Measurements from ENCODE around the gene TANGO6.

Gene TANGO6

DNA sequence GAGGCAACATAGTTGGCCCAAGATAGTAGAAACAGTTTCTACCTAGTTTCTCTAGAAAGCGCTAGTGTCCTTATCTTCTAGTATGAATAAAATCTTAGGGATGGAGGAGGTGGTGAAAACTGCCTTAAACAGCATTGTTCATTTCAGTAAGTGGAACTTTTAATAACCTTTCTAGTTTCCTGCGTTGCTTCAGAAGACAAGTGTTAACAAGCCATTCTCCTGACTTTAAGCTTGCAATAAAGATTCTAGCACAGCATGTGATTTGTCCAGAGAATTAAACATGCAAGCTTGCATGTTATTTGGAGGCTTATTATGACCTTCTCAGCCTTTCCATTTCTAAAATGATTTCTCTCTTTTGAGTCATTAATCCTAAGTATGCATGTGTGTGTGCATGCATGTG is 72.3 kb downstream of the TANGO6 start:
- no peak for DNase-seq

DNA sequence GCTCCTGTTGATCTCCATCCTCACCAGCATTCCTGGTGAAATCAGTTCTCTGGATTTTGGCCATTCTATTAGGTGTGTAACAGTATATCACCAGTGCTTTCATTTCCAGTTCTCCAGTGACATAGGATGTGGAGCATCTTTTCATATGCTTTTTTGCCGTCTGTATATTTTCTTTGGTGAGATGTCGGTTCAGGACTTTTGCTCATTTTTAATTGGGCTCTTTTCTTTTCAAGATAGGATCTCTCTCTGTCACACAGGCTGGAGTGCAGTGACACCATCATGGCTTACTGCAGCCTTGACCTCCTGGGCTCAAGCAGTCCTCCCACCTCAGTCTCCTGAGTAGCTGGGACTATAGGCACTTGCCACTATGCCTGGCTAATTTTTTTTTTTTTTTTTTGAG is 74.2 kb downstream of the TANGO6 start:
- DNase-seq = no peak

DNA sequence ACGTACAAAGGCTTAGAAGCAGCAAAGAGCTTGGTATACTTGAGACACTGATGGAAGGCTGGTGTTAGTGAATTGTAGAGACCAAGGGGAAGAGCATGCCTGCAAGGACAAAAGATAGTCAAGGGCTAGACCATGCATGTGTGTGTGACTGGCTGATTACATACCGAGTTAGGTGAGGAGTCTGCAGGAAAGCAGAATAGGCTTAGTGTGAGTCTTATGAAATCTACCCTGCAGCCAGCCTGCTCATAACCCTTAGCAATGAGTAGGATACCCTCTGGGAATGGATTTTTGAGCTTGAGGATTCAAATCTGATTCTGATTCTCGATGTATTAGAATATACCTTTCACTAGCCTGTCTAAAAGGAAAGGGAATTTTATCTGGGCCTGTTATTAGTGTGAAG is 77.0 kb downstream of the TANGO6 start:
- no peak for DNase-seq

DNA sequence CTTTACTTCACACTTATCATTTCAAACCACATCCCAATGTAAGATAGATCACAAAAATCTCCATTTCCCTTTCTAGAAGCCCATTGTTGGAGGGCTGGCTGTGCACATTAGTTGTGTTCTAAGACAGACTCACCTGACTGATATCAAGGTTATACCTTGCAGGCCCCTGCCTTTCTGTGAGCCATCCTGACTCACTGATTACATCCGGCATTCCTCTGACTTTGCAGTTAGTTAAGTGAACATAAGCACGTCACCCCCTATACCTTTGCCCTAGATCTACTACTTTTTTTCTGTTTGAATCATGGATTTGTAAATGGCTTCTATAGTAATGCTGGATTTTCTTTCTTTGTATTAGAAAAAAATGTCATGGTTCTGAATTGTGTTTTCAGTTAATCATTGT is 78.3 kb downstream of the TANGO6 start:
- no peak for DNase-seq

DNA sequence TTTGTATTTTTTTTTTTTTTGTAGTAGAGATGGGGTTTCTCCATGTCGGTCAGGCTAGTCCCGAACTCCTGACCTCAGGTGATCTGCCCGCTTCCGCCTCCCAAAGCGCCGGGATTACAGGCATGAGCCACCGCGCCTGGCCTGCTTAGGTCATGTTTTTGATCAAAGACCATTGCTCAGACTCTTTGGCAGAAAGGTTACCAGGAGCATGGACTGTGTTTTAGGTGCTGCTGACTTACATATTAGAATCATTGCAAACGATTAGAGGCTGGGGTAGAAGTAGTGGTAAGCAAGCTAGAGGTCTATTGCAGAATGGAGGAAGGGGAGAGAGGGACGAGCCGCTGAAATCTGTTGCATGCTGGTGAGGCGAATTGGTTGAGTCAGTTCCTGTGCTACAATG is 79.8 kb downstream of the TANGO6 start:
- no peak for DNase-seq

DNA sequence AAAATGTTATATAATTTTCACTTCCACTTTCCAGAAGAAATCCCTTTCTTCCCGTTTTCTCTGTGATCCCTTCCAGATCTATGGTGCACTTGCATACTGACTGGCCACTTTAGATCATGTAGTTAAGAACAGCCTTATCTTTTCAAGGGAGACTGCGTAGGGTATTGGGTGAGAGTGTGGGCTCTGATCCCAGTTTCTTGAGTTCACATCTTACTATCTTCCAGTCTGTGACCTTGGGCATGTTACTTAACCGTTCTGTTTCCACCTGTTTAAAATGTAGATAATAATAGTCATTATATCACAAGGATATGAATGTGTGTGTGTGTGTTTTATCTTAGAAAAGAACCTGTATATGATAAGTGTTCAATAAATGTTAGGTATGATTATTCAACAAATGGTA is 83.7 kb downstream of the TANGO6 start:
- DNase-seq = no peak

DNA sequence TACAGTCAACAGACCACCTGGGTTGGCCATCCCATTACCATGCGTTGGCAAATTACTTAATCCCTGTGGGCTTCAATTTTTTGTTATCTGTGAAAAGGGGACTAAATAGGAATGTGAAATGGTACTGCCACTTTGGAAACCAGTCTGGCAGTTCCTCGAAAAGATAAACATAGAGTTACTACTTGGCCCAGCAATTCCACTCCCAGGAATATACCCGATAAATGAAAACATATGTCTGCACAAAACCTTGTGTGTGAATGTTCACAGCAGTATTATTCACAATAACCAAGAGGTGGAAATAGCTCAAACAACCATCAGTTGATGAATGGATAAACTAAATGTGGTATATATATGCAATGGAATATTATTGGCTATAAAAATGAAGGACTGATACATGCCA is 87.9 kb downstream of the TANGO6 start:
- no peak for DNase-seq

DNA sequence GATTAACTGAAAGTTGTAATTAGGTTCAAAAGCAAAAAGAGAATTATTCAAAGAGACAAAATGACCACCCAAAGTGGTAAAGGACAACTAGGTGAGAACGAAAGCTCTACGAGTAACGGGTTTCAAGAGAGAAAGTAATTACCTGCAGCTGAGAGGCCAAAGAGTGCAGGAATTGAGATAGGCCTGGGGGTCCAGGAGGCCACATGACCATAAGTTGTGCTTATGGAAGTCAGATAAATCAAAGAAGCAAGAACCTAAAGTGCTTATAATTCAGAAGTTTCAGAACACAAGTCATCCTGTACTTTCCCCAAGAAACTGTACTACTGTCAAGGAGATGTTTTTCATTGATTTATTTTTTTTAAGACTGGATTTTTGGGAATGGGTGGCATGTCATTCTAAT is 91.1 kb downstream of the TANGO6 start:
- DNase-seq = no peak

DNA sequence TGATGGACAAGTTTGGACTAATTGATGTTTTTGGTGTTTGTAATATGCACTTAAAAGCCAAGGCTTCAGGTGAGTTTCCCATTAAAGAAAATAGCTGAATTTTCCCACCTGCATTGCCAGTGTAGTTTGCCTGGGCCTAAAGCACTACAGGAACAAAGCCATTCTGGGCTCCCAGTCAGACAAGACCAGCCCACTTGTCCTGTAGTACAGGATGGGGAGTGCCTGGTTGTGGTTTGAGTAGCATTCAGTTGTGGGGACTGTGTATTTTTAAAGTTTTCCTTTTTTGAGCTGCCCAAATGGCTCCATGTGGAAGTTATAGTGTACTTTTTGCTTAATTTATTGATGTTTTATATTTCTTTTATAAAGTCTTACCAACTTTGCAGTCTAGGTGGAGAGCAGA is 91.7 kb downstream of the TANGO6 start:
- no peak for DNase-seq

DNA sequence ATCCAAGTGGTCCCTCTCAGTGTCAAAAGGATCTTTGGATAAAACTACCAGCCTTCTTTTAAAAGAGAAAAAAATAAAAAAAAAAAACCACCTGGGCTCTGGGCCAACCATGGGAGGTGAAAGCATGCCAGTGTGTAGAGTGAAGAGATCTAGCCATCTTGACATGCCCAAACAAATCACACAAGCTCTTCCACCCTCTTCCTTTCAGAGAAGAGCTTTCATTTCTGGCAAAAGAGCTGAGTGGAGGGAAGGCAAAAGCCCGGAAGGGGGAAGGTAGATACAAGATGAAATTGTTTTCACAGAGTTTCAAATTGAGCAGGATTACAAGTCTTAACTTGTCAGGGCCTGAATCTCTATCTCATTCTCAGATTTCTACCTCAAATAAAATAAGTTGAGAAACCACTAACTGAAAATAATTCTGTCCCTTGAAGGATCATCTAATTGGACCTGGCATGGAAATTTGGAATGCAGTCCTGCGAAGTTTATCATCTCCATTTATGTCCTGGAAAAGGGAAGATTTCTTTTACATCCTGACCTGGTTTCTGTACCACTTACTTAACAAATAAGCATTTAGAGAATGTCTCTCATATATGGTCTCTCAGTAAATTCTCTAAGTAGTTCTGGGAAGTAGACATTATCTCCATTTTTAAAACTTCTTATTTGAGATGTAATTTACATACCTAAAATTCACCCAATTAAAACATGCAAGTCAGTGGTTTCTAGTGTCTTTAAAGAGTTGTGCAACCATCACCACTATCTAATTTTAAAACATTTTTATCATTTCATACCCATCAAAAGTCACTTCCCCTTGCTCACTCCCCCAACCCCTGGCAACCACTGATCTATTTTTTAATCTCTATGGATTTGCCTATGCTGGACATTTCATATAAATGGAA is 93.7 kb downstream of the TANGO6 start:
- DNase-seq = no peak

DNA sequence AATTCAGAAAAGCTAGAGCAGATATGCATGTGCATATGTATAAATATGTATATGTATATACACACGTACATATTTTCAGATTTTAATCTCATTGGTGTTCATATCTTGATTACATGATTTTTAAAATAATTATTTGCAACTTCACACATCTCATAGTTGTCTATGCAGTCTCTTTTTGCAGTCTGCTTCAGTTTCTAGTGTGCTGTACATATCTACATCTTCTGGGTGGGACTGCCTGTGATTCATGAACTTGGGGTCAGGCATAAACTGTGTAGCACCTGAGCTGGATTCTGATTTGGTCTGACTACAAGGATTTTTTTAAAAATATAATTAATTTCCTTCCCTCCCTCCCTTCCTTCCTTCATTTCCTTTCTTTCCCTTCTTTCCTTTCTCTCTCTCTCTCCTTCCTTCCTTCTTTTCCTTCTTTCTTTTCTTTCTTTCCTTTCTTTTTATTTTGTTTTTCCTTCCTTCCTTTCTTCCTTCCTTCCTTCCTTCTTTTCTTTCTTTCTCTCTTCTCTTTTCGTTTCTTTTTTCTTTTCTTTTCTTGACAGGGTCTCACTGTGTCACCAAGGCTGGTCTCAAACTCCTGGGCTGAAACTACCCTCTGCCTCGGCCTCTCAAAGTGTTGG is 96.5 kb downstream of the TANGO6 start:
- no peak for DNase-seq

DNA sequence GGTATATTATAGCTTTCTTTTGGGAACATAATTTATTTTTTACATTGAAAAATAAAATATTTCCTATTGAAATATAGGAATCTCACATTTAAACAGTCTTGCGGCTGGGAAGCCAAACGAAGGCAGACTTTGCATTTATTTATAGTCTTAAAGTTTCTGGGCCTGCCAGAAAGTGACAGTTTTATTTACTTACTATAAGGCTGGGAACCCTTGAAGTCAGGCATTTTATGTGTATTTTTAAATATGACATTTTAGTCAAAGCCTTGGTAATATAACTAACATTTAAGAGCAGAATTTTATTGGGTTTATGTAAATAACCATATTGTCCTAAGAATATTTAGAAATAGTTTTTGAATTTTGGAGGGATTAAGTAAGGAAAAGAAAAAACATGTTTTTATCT is 97.5 kb downstream of the TANGO6 start:
- no peak for DNase-seq

DNA sequence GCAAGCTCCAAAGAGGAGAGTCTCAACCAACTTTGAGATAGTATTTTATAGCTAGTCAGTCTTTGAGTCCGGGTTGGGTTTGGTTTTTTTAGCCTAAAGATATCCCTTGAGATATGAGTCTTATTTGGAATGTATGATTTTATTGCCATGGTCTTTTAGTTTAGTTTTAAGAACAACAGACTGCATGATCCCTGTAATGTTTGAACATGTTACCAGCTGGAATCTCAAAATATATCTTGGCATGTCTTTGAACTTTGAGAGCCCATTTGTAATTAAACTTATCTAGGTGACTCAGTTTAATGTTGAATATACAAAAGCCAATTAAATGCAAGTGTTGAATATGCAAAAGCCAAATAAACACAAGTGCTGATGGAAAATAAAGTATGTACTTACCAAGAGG is 100.6 kb downstream of the TANGO6 start:
- no peak for DNase-seq

DNA sequence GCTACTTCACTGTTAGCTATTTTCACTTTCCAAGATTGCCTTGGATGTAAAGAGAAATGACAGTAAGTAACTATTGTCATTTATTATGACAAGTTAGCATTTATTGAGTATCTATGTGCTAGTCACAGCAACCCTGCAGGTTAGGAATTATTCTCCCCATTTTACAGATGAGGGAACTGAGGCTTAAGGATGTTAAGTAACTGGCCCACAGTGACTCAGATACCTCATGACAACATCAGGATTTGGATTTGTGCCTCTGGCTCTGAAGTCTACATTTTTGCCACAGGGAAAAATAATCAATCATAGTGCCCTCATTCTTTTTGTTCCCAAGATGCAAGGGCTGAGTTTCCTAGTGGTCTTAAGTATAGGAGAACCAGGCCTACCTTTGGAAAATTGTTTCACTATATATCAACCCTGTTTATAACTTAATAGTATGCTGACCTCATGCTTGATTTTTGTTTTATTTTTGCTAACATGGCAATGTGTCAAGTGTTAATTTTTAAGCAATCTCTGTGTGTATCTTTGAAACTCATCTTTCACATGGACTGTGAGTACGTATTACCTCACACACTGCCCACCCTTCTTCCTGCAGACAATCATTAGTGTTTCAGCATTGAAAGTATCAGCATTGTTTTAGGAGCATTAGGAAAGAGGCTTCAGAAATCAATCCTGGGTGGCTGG is 105.0 kb downstream of the TANGO6 start:
- no peak for DNase-seq

DNA sequence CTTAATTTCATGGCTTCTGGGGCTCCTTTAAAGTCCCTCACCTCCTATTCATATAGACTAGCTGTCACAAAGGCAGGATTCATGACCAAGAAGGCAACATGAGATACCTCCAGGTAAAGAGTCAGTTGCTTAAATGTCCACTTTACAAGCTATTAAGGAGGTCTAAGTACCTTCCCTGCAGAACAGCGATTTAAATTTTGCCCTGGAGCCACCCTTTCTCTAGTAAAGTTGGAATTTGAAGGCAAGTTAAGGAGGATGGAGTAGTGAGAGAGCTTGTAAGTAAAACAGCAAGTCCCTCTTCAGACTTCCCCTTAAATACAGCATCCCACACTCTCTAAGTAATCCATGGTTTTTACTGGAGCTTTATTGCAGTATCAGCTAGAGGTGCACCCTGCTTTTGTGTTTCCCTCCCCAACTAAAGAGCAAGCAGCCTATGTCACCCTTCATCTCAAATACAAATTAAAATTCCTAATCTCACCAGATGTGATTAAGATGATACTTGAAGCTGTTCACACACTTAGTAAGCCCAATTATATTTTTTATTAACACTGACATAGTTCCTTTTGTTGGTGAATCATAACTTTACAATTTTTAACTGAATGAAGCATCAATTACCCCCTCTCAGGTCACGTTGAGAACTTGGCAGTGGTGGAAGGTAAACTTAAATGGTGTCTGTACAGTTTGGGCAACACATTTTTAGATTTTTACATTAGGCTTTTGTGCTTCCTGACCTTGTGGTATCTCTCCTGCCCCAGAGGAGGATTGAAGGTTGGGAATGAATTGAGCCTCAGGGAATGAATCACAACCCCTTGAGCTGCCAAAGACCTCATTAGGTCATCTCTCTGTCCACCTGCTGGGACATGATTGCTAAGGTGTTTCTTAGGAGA is 108.9 kb downstream of the TANGO6 start:
- no peak for DNase-seq

DNA sequence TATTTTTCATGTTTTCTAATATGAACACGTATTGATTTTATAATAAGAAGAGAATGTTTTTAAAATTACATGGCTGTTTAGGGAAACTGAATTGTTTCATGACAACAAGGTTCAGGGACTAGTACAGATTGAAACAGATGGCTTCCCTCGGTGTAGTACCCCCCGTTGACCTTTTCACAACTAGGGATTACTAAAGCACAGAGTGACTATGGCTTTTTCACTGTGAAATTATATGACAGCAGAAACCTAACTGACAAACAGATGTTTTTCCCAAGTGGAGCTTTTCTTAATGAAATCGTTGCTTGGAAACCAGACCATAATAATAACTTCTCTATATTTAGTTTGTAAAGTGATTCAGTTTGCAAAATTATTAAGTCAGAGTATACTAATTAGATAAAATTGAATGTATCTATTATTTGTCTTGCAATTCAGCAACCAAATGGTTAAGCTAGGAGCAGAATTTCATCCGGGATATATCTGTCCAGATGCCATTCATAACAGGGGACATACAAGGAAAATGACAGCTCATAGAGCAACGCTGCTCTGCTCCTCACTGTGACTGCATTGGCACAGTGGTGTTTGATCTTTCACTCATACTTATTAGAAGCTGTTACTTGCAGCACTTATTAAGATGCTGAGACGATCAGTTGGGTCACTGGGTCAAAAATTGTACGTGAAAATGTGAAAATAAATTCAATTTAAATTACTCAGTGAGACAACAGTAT is 111.7 kb downstream of the TANGO6 start:
- DNase-seq = no peak

DNA sequence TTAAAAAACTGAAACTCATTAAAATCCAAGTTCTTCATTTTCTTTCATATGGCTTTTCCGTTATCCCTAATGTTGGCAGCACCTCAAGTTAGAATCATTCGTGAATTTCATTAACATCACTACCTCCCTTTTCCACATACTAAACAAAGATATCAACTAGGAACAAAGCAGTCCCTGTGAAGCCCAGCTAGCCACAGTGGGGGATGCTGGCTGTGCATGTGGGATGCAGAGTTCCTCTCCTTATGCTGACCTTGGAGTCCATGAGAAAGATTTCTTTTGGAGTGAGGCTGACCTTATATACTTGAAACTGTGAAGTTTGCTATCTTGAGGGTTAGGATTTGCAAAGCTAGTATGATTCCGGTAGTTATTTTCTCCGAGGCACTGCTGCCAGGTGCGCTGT is 117.6 kb downstream of the TANGO6 start:
- DNase-seq = no peak

DNA sequence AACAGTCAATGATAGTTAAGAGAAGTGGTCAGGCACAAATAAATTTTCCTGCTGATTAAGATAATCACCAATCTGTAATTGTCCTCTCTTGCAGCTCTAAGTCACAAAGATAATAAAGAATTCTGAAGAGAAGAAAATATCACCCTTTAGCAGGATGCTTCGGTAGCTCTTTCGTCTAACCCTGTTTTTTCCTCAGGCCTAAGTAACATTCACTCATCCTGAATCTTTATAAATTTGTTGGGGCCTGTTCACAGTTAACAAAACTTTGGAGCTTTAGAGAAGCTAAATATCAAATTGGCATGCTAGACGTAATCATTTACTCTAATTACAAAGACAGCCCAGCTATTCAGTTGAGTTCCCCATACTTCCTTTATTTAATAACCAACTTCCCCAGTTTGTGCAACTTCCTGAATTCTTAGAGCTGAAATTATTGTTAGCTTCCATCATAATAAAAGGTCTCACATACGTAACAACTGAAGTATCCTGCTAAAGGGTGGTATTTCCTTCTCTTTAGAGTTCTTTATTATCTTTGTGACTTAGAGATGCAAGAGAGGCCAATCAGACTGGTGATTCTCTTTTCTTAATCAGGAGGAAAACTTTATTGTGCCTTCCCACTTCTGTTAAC is 118.6 kb downstream of the TANGO6 start:
- DNase-seq = no peak

DNA sequence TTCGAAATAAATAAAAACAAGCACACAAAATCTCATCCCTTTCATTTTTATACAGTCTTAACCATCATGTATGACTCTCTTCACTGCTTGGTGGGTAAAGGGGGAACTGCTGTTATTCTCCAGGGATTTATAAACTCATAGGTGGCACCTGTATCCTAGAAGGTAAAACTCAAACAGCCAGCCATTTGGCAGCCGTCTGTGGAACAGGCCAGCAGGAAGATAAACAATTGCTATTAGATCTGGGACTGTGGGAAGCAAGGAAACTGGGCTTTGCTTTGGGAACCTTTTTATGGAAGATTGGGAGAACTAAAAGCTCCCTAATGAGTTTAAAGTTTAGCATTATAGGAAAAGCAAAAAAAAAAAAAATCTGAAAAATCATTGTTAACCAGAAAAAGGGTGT is 126.0 kb downstream of the TANGO6 start:
- no peak for DNase-seq

DNA sequence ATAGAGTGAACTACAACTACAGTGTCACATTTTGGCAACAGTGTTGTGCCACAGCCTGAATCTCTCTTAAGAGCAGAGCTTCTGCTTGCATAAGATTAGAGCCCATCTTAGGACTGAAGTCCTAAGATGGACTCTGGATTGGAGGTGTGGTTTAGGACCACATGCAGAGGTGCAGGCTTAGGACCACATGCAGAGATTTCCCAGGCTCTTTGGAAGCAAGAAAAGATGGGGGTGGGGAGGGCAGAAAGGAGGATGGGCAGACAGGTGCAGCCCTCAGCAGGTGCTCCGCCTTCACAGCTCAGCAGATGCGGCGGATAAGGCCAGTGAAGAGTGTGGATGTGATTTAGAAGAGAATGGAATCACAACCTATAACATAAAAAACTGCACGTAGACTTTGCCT is 128.7 kb downstream of the TANGO6 start:
- DNase-seq = peak; percentile 51

DNA sequence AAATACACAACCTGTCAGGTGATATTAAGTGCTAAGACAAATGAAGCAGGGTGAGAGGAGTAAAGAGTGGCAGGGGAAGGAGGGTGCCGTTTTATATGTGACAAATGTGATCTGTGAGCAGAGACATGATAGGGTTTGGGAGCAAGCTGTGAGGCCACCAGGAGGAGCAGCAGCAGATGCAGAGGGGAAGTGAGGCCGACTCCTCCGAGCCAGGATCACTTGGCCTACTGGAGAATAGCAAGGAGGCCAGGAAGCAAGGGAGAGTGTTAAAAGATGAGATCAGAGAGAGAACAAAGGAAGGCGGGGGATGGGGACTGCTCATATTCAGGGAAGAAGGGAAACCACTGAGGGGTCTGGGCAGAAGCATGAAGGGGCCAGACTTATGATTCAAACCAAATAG is 129.4 kb downstream of the TANGO6 start:
- DNase-seq = no peak

DNA sequence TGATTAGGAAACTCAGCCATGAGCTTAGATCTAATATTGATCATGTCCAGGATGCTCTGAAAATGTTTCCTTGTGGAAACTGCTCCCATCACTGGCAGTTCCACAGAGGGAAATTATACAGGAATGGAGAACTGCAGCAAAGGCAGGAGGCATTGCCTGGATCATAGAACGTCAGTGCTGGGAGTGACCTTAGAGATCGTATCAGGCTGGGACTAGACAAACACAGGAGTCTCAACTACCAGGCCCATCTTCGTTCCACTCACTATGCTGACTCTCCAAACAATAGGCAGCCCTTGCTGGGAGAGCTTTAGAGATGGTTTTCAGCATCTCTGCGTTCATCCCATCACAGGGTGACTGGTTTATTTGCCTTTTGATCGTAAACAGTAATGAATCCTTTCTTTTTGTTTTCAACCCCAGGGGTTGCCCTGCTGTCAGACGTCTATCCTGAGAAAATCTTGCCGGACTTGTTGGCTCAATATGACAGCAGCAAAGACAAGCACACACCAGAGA is 130.3 kb downstream of the TANGO6 start:
- peak; percentile 42 for DNase-seq
